Liver (tissue), 3 donors: ENCODE measurements around the gene RHEB.

Experiments
- EGR1 ChIP-seq, 2 donors: IDR thresholded peaks; 2 replicates each; pipeline ENCODE4 v1.6.1; 2016 to 2018; ENCODE audit warnings: antibody characterized with exemption in 2 of 2, low read depth in 2 of 2
- FOXA1 ChIP-seq: IDR thresholded peaks from 2 replicates; pipeline ENCODE4 v1.6.1; 2016; ENCODE audit warnings: antibody characterized with exemption
- GABPA ChIP-seq, 2 donors: IDR thresholded peaks in 1 of 2; conservative IDR thresholded peaks in 1 of 2; 2 replicates each; pipeline ENCODE4 v1.6.1; 2016; ENCODE audit warnings: antibody characterized with exemption in 2 of 2, mild to moderate bottlenecking in 1 of 2, moderate library complexity in 1 of 2
- RAD21 ChIP-seq, 2 donors: IDR thresholded peaks; 2 replicates each; pipeline ENCODE4 v1.6.1; 2016; ENCODE audit warnings: antibody characterized with exemption in 2 of 2, mild to moderate bottlenecking in 2 of 2
- RXRA ChIP-seq, 2 donors: IDR thresholded peaks; 2 replicates each; pipeline ENCODE4 v1.6.1; 2017 to 2018; ENCODE audit warnings: antibody characterized with exemption in 2 of 2, mild to moderate bottlenecking in 1 of 2
- SP1 ChIP-seq: IDR thresholded peaks from 2 replicates; pipeline ENCODE4 v1.6.1; 2018; ENCODE audit warnings: antibody characterized with exemption, mild to moderate bottlenecking
- TAF1 ChIP-seq: conservative IDR thresholded peaks from 2 replicates; pipeline ENCODE4 v1.6.1; 2016; ENCODE audit warnings: antibody characterized with exemption, mild to moderate bottlenecking
- TF ChIP-seq, protein P1 (sequence below): fragments of 150-350 bp; IDR thresholded peaks from 2 replicates; pipeline ENCODE4 v1.5.1; 2017; ENCODE audit warnings: improper control_type of control experiment, low read depth, low read length; ENCODE audit not compliant: missing input control
- TF ChIP-seq, protein P2 (sequence below): IDR thresholded peaks from 2 replicates; pipeline ENCODE4 v1.6.1; 2016; ENCODE audit warnings: antibody characterized with exemption
- TF ChIP-seq, protein P3 (sequence below): IDR thresholded peaks from 2 replicates; pipeline ENCODE4 v1.6.1; 2016; ENCODE audit warnings: antibody characterized with exemption, mild to moderate bottlenecking
- TF ChIP-seq, protein P4 (sequence below): IDR thresholded peaks from 2 replicates; pipeline ENCODE4 v1.6.1; 2016; ENCODE audit warnings: antibody characterized with exemption
- TF ChIP-seq, protein P5 (sequence below): IDR thresholded peaks from 2 replicates; pipeline ENCODE4 v1.6.1; 2016; ENCODE audit warnings: antibody characterized with exemption
- donor health status: healthy.
- donor health status: healthy.

DNA sequence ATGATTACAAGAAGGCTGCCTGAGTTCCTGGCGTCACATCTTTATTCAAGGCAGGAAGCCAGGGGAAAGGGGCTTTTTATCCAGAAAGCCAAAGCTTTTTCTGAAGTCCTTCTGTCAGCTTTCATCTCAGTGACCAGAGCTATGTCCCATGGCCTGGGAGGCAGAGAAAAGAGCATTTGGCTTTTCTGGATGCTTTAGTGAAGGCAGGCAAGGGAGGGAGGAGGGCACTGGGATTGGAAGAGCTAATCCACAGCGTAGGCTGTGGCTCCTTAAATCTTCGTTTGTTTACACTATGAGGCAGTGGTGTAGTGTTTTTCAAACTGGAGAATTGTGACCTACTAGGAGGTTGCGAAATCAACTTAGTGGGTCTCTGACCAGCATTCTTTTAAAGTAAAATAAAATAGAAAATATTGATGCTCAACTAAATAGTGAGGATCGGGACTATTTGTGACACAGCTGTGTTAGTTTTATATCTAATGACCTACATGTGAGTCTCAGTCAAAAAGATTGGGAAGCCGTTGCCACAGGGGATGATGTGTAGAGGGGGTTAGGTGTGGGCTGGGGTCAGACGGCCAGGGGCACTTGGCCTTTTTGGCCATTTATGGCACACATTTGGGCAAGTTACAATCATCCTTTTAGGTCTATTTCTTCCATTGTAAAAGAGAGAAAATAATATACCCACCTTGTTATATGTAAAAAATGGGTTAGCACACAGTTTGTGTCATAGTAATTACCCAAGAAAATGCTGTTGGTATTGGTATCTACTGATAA is 93.8 kb downstream of the RHEB start:
- TF ChIP-seq, protein P1, sequence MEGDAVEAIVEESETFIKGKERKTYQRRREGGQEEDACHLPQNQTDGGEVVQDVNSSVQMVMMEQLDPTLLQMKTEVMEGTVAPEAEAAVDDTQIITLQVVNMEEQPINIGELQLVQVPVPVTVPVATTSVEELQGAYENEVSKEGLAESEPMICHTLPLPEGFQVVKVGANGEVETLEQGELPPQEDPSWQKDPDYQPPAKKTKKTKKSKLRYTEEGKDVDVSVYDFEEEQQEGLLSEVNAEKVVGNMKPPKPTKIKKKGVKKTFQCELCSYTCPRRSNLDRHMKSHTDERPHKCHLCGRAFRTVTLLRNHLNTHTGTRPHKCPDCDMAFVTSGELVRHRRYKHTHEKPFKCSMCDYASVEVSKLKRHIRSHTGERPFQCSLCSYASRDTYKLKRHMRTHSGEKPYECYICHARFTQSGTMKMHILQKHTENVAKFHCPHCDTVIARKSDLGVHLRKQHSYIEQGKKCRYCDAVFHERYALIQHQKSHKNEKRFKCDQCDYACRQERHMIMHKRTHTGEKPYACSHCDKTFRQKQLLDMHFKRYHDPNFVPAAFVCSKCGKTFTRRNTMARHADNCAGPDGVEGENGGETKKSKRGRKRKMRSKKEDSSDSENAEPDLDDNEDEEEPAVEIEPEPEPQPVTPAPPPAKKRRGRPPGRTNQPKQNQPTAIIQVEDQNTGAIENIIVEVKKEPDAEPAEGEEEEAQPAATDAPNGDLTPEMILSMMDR = no peak
- TF ChIP-seq RAD21 (IDR thresholded peaks at IDR 0.05) = no peak
- TF ChIP-seq TAF1 = no peak
- TF ChIP-seq, protein P2, sequence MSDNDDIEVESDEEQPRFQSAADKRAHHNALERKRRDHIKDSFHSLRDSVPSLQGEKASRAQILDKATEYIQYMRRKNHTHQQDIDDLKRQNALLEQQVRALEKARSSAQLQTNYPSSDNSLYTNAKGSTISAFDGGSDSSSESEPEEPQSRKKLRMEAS = no peak
- TF ChIP-seq GABPA (IDR thresholded peaks at IDR 0.05 in 1 of 2, conservative IDR thresholded peaks at IDR 0.05 in 1 of 2) = no peak
- TF ChIP-seq, protein P3, sequence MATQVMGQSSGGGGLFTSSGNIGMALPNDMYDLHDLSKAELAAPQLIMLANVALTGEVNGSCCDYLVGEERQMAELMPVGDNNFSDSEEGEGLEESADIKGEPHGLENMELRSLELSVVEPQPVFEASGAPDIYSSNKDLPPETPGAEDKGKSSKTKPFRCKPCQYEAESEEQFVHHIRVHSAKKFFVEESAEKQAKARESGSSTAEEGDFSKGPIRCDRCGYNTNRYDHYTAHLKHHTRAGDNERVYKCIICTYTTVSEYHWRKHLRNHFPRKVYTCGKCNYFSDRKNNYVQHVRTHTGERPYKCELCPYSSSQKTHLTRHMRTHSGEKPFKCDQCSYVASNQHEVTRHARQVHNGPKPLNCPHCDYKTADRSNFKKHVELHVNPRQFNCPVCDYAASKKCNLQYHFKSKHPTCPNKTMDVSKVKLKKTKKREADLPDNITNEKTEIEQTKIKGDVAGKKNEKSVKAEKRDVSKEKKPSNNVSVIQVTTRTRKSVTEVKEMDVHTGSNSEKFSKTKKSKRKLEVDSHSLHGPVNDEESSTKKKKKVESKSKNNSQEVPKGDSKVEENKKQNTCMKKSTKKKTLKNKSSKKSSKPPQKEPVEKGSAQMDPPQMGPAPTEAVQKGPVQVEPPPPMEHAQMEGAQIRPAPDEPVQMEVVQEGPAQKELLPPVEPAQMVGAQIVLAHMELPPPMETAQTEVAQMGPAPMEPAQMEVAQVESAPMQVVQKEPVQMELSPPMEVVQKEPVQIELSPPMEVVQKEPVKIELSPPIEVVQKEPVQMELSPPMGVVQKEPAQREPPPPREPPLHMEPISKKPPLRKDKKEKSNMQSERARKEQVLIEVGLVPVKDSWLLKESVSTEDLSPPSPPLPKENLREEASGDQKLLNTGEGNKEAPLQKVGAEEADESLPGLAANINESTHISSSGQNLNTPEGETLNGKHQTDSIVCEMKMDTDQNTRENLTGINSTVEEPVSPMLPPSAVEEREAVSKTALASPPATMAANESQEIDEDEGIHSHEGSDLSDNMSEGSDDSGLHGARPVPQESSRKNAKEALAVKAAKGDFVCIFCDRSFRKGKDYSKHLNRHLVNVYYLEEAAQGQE = no peak
- TF ChIP-seq, protein P4, sequence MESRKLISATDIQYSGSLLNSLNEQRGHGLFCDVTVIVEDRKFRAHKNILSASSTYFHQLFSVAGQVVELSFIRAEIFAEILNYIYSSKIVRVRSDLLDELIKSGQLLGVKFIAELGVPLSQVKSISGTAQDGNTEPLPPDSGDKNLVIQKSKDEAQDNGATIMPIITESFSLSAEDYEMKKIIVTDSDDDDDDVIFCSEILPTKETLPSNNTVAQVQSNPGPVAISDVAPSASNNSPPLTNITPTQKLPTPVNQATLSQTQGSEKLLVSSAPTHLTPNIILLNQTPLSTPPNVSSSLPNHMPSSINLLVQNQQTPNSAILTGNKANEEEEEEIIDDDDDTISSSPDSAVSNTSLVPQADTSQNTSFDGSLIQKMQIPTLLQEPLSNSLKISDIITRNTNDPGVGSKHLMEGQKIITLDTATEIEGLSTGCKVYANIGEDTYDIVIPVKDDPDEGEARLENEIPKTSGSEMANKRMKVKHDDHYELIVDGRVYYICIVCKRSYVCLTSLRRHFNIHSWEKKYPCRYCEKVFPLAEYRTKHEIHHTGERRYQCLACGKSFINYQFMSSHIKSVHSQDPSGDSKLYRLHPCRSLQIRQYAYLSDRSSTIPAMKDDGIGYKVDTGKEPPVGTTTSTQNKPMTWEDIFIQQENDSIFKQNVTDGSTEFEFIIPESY = no peak
- TF ChIP-seq, protein P5, sequence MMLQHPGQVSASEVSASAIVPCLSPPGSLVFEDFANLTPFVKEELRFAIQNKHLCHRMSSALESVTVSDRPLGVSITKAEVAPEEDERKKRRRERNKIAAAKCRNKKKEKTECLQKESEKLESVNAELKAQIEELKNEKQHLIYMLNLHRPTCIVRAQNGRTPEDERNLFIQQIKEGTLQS = no peak
- no peak for TF ChIP-seq EGR1 (IDR thresholded peaks at IDR 0.05; ENCODE audit: low read depth in 2 of 2)
- TF ChIP-seq SP1 = no peak
- TF ChIP-seq RXRA (IDR thresholded peaks at IDR 0.05) = no peak
- no peak for TF ChIP-seq FOXA1
